Embryonic facial prominence (tissue), 1 donor: ENCODE measurements around the gene WNT6.
"Not testable (repeated sequence)": the region's sequence is repeated elsewhere in the genome, so short reads cannot be mapped to it uniquely, and the experiment has no call there.

Experiments used
- DNase-seq: peaks from one replicate; pipeline ENCODE4 v3.0.0-alpha.2; 2016; ENCODE audit errors: extremely low spot score

Gene WNT6

GRCh38 chr2:218830526-218831306, 28.9 kb upstream of the WNT6 start:
- DNase-seq, result no peak

DNA sequence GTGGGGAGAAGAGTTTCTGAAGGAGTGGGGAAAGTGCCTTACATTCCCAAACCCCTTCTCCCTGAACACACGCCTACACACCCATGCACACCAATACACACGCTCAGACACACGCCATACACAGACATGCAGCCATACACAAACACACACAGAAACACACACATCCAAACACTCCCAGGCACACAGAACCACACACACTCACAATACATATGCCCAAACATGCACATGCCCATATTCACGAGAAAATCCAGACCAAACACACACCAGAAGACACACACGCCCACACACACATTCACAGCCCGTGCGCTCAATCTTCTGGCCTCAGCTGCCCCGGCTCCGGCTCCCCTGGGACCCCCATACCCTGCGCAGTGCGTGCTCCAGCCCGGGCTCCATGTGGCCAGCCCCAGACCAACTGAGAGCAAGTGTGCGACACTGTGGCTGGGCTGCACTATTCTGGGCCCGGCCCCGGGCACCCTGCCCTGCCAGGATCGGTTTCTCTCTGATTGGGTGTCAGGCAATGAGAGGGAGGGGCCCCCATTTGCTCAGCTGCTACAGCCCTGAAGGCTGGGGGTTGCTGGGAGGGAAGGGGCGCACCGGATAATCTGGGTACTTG, 28.1 kb upstream of the WNT6 start, which contains the start of gene PRKAG3:
Gene PRKAG3, minus strand, starts transcription at position 426 of the 613 bp plus-strand sequence.
- no peak for DNase-seq

DNA sequence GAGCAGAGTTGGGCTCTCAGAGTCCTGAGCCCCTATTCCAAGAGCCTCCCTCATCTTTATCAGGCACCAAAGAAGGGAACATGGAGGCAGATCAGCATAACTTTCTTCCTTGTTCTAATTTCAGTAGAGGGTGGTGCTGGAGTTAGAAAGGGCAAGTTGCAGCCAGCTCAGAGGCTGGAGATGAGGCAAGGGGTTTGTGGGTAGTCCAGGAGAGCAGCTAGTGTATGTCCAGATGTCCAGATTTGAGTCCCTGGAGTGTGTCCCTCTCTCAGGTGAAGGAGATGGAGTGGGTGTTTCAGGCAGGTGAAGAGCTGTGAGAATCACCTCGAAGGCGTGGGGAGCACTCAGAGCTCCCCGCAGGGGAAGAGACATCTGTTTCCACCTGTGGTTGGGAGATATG, 27.5 kb upstream of the WNT6 start:
- no peak for DNase-seq

GRCh38 chr2:218832520-218832919, 27.1 kb upstream of the WNT6 start:
- DNase-seq, result no peak

GRCh38 chr2:218833023-218833609, 26.5 kb upstream of the WNT6 start:
- DNase-seq, result no peak

- DNase-seq, result no peak
These were observed 24.9 kb upstream of the WNT6 start for GRCh38 chr2:218834685-218835084.

DNA sequence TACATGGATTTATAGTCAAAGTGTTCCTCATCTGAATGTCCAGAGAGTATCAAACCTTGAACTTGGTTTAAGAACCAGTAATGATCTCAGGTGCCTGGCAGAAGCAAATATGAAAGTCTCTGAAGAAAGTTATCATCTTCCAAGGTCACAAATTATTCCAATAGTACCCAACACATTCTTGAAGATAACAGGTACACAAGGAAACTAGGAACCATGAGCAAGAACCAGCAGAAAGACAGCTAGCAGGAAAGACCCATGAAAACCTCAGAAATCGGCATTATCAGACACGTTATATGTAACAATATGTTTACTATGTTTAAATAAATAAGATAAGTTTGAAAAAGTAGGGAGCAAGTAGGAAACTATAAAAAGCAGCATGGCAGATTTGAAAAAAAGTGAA, 22.1 kb upstream of the WNT6 start:
- no peak for DNase-seq

DNA sequence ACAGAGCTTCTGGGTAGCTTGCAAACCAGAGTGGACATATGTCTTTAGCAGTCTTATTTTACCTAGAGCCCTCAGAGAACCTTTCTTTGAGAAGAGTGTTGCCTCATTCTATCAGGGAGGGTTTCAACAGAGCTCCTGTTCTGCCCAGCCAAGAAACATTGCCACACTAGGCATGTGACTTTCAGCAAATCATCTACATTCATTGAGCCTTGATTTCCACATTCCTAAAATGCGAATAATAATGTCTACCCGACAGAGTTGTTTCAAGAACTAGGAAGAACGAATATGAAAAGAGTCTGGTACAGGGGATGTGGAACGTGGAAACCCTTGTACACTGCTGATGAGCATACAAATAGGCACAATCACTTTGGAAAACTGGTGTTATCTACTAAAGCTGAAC, 20.2 kb upstream of the WNT6 start:
- DNase-seq, result no peak

DNA sequence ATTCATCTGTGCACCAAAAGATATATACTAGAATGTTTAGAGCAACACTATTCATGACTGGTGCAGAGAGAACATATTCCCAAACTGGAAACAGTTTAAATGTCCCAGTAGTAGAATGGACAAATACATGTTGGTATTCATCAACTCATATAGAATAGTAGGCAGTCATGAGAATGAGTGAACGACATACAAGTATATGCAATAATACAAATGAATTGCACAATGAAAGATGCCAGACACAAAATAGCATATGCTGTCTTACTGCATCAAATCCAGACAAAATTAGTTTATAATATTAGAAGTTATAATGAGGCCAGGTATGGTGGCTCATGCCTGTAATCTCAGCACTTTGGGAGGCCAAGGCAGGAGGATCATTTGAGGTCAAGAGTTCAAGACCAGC, 19.7 kb upstream of the WNT6 start:
- DNase-seq, result no peak

- DNase-seq, result not testable (repeated sequence)
These were observed 15.3 kb upstream of the WNT6 start for GRCh38 chr2:218844334-218844733.

DNA sequence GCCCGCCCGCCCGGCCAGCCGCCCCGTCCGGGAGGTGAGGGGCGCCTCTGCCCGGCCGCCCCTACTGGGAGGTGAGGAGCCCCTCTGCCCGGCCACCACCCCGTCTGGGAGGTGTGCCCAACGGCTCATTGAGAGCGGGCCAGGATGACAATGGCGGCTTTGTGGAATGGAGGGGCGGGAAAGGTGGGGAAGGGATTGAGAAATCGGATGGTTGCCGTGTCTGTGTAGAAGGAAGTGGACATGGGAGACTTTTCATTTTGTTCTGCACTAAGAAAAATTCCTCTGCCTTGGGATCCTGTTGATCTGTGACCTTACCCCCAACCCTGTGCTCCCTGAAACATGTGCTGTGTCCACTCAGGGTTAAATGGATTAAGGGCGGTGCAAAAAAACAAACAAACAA, 12.6 kb upstream of the WNT6 start:
- DNase-seq, result not testable (repeated sequence)

GRCh38 chr2:218849721-218850120, 9.9 kb upstream of the WNT6 start:
- DNase-seq, result no peak

DNA sequence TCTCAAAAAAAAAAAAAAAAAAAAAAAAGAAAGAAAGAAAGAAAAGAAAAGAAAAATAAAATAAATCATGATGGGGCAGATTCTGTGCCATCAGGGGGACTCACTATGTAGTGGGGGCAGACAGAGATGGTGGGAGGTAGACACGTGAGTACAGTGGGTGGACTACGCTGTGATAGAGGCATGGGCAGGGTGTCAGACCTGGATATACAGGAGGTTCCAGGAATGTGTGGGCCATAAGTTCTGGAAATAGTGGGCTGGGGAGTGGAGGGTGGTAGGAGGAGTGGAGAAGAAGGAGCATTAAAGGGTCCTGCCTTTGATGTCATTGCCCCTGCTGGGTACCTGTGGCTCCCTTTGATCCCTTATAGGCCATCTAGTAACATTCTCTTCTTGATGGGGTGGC, 8.8 kb upstream of the WNT6 start:
- DNase-seq, result no peak

GRCh38 chr2:218851286-218851685, 8.3 kb upstream of the WNT6 start:
- no peak for DNase-seq

- DNase-seq, result no peak
These were observed 6.5 kb upstream of the WNT6 start for GRCh38 chr2:218852911-218853667.

DNA sequence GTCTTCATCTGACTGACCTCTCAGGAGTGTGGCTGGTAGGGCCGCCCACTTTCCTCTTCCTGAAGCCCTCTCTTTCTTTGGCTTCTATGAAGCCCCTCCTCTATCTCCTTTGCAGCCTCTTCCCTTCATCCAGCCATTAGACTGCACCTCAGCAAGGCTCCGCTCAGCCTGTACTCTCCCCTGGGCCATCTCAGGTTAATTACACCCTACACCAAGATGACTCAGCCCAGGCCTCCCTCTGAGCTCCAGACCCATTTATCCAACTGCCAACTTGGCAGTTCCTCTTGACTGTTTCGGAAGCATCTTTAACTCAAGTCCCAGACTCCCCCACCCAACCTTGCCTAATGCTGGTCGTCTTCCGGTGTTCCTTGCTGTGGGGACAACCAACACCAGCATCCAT, 5.8 kb upstream of the WNT6 start:
- no peak for DNase-seq

DNA sequence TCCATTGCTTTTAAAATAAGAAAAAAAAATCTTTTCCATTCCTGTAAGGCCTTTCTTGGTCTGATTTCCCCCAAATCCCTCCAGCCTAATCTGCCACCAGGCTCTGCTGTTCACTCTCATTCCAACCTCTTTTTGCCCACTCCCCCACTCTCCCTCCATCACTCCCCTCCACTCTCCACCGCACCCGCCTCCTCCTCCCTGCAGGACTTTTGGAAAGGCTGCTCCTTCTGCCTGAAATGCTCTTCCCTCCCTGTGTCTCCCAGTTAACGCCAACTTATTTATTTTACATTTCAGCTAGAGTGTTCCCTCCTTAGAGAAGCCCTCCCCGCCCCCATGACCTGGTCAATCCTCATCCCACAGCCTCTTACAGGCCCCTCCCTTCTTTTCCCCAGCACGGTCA, 4.7 kb upstream of the WNT6 start:
- no peak for DNase-seq

GRCh38 chr2:218855305-218856166, 4.1 kb upstream of the WNT6 start:
- DNase-seq, result no peak

GRCh38 chr2:218856167-218856895, 3.3 kb upstream of the WNT6 start:
- no peak for DNase-seq

DNA sequence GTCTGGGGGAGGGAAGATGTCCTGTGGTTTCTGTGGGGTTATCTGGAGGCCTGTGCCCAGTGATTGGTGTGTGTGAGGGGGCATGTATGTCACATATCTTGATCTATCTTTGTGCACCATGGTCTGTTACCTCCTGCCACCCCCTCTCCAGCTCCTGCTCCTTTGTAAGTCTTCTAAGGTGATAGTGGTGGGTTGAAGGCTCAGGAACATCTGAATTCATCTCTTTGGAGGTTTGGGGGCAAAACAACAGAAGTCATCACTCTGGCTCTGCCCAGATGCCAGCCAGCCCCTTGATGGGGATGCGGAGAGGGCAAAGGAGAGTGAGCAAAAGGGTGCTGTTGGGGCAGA, 2.7 kb upstream of the WNT6 start:
- DNase-seq, result no peak
